GM21619 (cell line): ENCODE measurements around the gene RFX5.
"Not testable (repeated sequence)": the region's sequence is repeated elsewhere in the genome, so short reads cannot be mapped to it uniquely, and the experiment has no call there.

ENCODE experiments used
- ATAC-seq: cut with Tn5 transposase; IDR thresholded peaks from one replicate; pipeline ENCODE4 v1.9.1; 2021; ENCODE audit not compliant: unreplicated experiment

Gene RFX5

GRCh38 chr1:151346769-151347522 lies at the start of gene RFX5:
Gene RFX5, minus strand, starts transcription at chr1:151347252. Its CDS starts 932 bp downstream, at chr1:151346320.
- peak; percentile 93 for ATAC-seq

GRCh38 chr1:151396265-151396664 lies 49.2 kb upstream of the RFX5 start:
- not testable (repeated sequence) for ATAC-seq

- no peak for ATAC-seq
Observed at GRCh38 chr1:151393583-151393982, 46.5 kb upstream of the RFX5 start.

- no peak for ATAC-seq
Observed at GRCh38 chr1:151391079-151391563, 44.1 kb upstream of the RFX5 start.

- not testable (repeated sequence) for ATAC-seq
Observed at GRCh38 chr1:151390221-151391078, 43.4 kb upstream of the RFX5 start.

- no peak for ATAC-seq
Observed at GRCh38 chr1:151386002-151386401, 39.0 kb upstream of the RFX5 start.

- no peak for ATAC-seq
Observed at GRCh38 chr1:151384584-151384983, 37.5 kb upstream of the RFX5 start.

GRCh38 chr1:151377150-151377884 lies 30.3 kb upstream of the RFX5 start:
- ATAC-seq, result no peak

- no peak for ATAC-seq
Observed at GRCh38 chr1:151373196-151373595, 26.1 kb upstream of the RFX5 start.

- ATAC-seq, result no peak
Observed at GRCh38 chr1:151372058-151372934, 25.2 kb upstream of the RFX5 start, which contains the start of gene SELENBP1. Gene SELENBP1, minus strand, starts transcription at chr1:151372705. Its CDS starts 64 bp downstream, at chr1:151372641.

- ATAC-seq, result no peak
Observed at GRCh38 chr1:151371370-151372057, 24.5 kb upstream of the RFX5 start.

- ATAC-seq, result no peak
Observed at GRCh38 chr1:151370211-151370911, 23.3 kb upstream of the RFX5 start.

GRCh38 chr1:151369621-151370048 lies 22.6 kb upstream of the RFX5 start:
- no peak for ATAC-seq

- no peak for ATAC-seq
Observed at GRCh38 chr1:151369302-151369610, 22.2 kb upstream of the RFX5 start.

GRCh38 chr1:151368393-151369301 lies 21.6 kb upstream of the RFX5 start:
- no peak for ATAC-seq

- no peak for ATAC-seq
Observed at GRCh38 chr1:151367658-151368392, 20.8 kb upstream of the RFX5 start.

GRCh38 chr1:151364996-151365395 lies 17.9 kb upstream of the RFX5 start:
- ATAC-seq, result no peak
